Pancreas (tissue), 10 donors: ENCODE data around the gene VAC14. TPM values are rescaled to one million over a fixed set of nuclear protein-coding genes. Genes with fewer than 3 reads are reported as not detected.
A peak's percentile ranks its signal among the peaks of the same experiment; 100 is the strongest.

Source experiments
- ATAC-seq, 4 donors: fragments of 200-7000 bp; cut with Tn5 transposase; one replicate each; pipeline versions ENCODE4 v1.8.0 to v1.9.1; 2020; ENCODE audit warnings: mild to moderate bottlenecking in 4 of 4, moderate library complexity in 4 of 4
- DNase-seq, 6 donors: peaks; one replicate each; pipeline ENCODE4 v3.0.0-alpha.2; 2020
- FAIRE-seq: peaks from 2 replicates; lab custom pipeline; 2012; peaks lifted over from hg19 to GRCh38; lab: Jason Lieb, UNC
- H3K27ac ChIP-seq, 4 donors: fragments of 200-600 bp; sonication (generic); 1 replicate in 3 of 4; 2 replicates in 1 of 4; pipeline versions ENCODE4 v1.5.0 to v1.8.0; 2020
- H3K27me3 ChIP-seq, 4 donors: fragments of 200-600 bp; one replicate each; pipeline ENCODE4 v1.8.0; 2021
- H3K36me3 ChIP-seq, 3 donors: fragments of 200-600 bp; sonication (generic) in 1 of 3; one replicate each; pipeline versions ENCODE4 v1.5.0 to v1.8.0; 2020 to 2021
- H3K4me1 ChIP-seq, 3 donors: fragments of 200-600 bp; one replicate each; pipeline ENCODE4 v1.8.0; 2021
- H3K4me3 ChIP-seq, 4 donors: fragments of 200-600 bp; sonication (generic) in 2 of 4; one replicate each; pipeline versions ENCODE4 v1.5.0 to v1.8.0; 2020 to 2021
- H3K9me3 ChIP-seq, 4 donors: fragments of 200-600 bp; one replicate each; pipeline ENCODE4 v1.8.0; 2021
- CTCF ChIP-seq, 4 donors: fragments of 200-600 bp; sonication (generic) in 3 of 4; IDR thresholded peaks; one replicate each; pipeline versions ENCODE4 v1.5.0 to v1.8.0; 2021; ENCODE audit warnings: antibody characterized with exemption in 4 of 4
- WGBS, 2 donors: extraction: QIAGEN DNeasy Blood & Tissue Kit; methylation state at CpG; one replicate each; pipeline ENCODE4 v1.1.7; 2013; 5-methylcytosine and 5-hydroxymethylcytosine counted together
- intact Hi-C, 3 donors: fragments of 100-400 bp; cut with DNase I; formaldehyde crosslinking; loops; one replicate each; pipeline versions ENCODE4 v1.11.1 to v1.14.2; 2022
- polyA plus RNA-seq, 2 donors: library from polyadenylated mRNA; stranded (reverse); fragments of 200-250 nt; gene quantifications; one replicate each; pipeline ENCODE4 v1.2.3, GENCODE V29; 2013
- total RNA-seq, 6 donors: library from RNA; stranded (reverse); fragmentation: NEBNext Ultra II Directional in 4 of 6; extraction: Animal tissue kit (Norgen Biotek cat#: 25700) in 4 of 6; gene quantifications; one replicate each; pipeline versions ENCODE4 v1.2.1 to v1.2.4, GENCODE V29; 2021 to 2023
- donor health status: healthy with polysubstance abuse.
- donor health status: DM: no; HTN: no; CAD: no; lungs with moderate emphysema.
- donor health status: DM: no; HTN: no; CAD: no.
- donor health status: control.
- donor health status: control.
- donor health status: Bipolar disorder and iron deficiency.
- donor health status: DM: yes; HTN: yes; CAD: no.
- donor health status: DM: no; HTN: no; CAD: no.
- donor health status: DM: no; HTN: no; CAD: no.
- donor health status: DM: yes; HTN: yes; CAD: no.

The VAC14 gene
- total and polyA plus RNA-seq, 8 donors, result 9.6 to 36.3 (median 14.9) TPM

- DNase-seq, result peak in 2 of 6 donors; percentile 19 to 74
- Histone ChIP-seq H3K4me1 (no peaks in the 10 kb centered on the region), H3K36me3 (no peaks in the 10 kb centered on the region), H3K27me3 (no peaks in the 10 kb centered on the region), H3K9me3 (no peaks in the 10 kb centered on the region), H3K27ac (peak overlapping the region in 2 of 4 donors; percentile 28), H3K4me3 (no peak overlapping the region)
- FAIRE-seq, result no peak
- no peak for ATAC-seq
- intact Hi-C loops, result no loop called here
- no peak for TF ChIP-seq CTCF (IDR thresholded peaks at IDR 0.05)
- 88 to 89% methylated on average over 18 of the region's 18 CpGs for WGBS, 2 donors
These were observed 113.2 kb downstream of the VAC14 start for GRCh38 chr16:70687671-70688245.

GRCh38 chr16:70687102-70687511 lies 113.9 kb downstream of the VAC14 start:
- H3K9me3 ChIP-seq, result no peaks in the 10 kb centered on the region
- no peak overlapping the region for H3K27ac ChIP-seq
- ATAC-seq (no peak), FAIRE-seq (no peak), DNase-seq (peak in 1 of 6 donors; percentile 60)
- 77% methylated on average over 5 of the region's 5 CpGs for WGBS, 2 donors
- H3K36me3 ChIP-seq, result no peaks in the 10 kb centered on the region
- H3K27me3 ChIP-seq, result no peaks in the 10 kb centered on the region
- no peak overlapping the region for H3K4me3 ChIP-seq
- no peak for TF ChIP-seq CTCF (IDR thresholded peaks at IDR 0.05)
- intact Hi-C loops, result no loop called here
- H3K4me1 ChIP-seq, result no peaks in the 10 kb centered on the region

GRCh38 chr16:70686376-70687101 lies 114.4 kb downstream of the VAC14 start:
- Histone ChIP-seq H3K4me3 (peak overlapping the region in 3 of 4 donors; percentile 19 to 70 (median 57)), H3K36me3 (no peaks in the 10 kb centered on the region), H3K9me3 (no peaks in the 10 kb centered on the region), H3K27ac (peak overlapping the region in 3 of 4 donors; percentile 12 to 57 (median 46)), H3K27me3 (no peaks in the 10 kb centered on the region), H3K4me1 (peaks cover 0 to under 1% (median 0%) of the 10 kb centered on the region in 3 donors)
- FAIRE-seq (no peak), DNase-seq (peak in 1 of 6 donors; percentile 81), ATAC-seq (peak in 2 of 4 donors; percentile 5 to 6)
- TF ChIP-seq CTCF (IDR thresholded peaks at IDR 0.05), result no peak
- WGBS, 2 donors, result 46 to 50% methylated on average over 29 of the region's 29 CpGs
- intact Hi-C loops, result no loop called here

- FAIRE-seq, result no peak
- ATAC-seq, result peak; percentile 75 to 83 (median 81)
- Histone ChIP-seq H3K27me3 (no peaks in the 10 kb centered on the region), H3K36me3 (no peaks in the 10 kb centered on the region), H3K4me3 (peak within 1 kb of the TSS; percentile 52 to 70 (median 55)), H3K27ac (peak within 1 kb of the TSS in 3 of 4 donors; percentile 46 to 58 (median 55)), H3K4me1 (peaks cover 0 to 4% (median 0%) of the 10 kb centered on the region in 3 donors), H3K9me3 (no peaks in the 10 kb centered on the region)
- peak; percentile 78 to 91 (median 82) for DNase-seq
- WGBS, 2 donors, result 1 to 2% methylated on average over 49 to 72 of the region's 72 CpGs
- TF ChIP-seq CTCF (IDR thresholded peaks at IDR 0.05), result no peak
- intact Hi-C loops, result no loop called here
These were observed 115.0 kb downstream of the VAC14 start, which contains the start of gene MTSS2 for GRCh38 chr16:70685938-70686375. MTSS2 (minus strand) TSS chr16:70686053; CDS start chr16:70685791, 262 bp downstream.
